H54 (cell line): Measurements from ENCODE around the gene MMP23B.
A peak's percentile ranks its signal among the peaks of the same experiment; 100 is the strongest.

Experiments
- DNase-seq: peaks from one replicate; pipeline ENCODE4 v3.0.0; 2011; ENCODE audit warnings: low spot score, mixed read lengths; ENCODE audit not compliant: insufficient read length
- FAIRE-seq: peaks from 3 replicates; lab custom pipeline; 2011; peaks lifted over from hg19 to GRCh38; lab: Jason Lieb, UNC
- POLR2A ChIP-seq: IDR thresholded peaks from 2 replicates; pipeline ENCODE4 v1.6.1; 2011; ENCODE audit warnings: low read depth, mild to moderate bottlenecking, low read length

Gene MMP23B

GRCh38 chr1:1609822-1610485 is 22.0 kb upstream of the MMP23B start:
- FAIRE-seq (no peak), DNase-seq (no peak)
- no peak for TF ChIP-seq POLR2A

GRCh38 chr1:1610796-1611195 is 21.2 kb upstream of the MMP23B start:
- no peak for DNase-seq
- TF ChIP-seq POLR2A, result no peak
- no peak for FAIRE-seq

GRCh38 chr1:1612104-1612400 is 19.9 kb upstream of the MMP23B start:
- no peak for FAIRE-seq
- DNase-seq, result no peak
- no peak for TF ChIP-seq POLR2A

GRCh38 chr1:1613509-1614082 is 18.4 kb upstream of the MMP23B start:
- DNase-seq (no peak), FAIRE-seq (no peak)

GRCh38 chr1:1614204-1614953 is 17.6 kb upstream of the MMP23B start:
- no peak for TF ChIP-seq POLR2A
- DNase-seq (no peak), FAIRE-seq (no peak)

More at GRCh38 chr1:1613509-1614082, 18.4 kb upstream of the MMP23B start:
- no peak for TF ChIP-seq POLR2A

- no peak for FAIRE-seq
- TF ChIP-seq POLR2A, result no peak
Measured at GRCh38 chr1:1614954-1615255, 17.1 kb upstream of the MMP23B start.

GRCh38 chr1:1615256-1616044 is 16.5 kb upstream of the MMP23B start, which contains the start of gene MIB2:
Gene MIB2, plus strand, starts transcription at chr1:1615500. Its CDS starts 7,953 bp downstream, at chr1:1623453.
- DNase-seq, result peak; percentile 99
- peak; percentile 75 for TF ChIP-seq POLR2A
- FAIRE-seq, result no peak

More at GRCh38 chr1:1614954-1615255, 17.1 kb upstream of the MMP23B start:
- DNase-seq, result no peak

GRCh38 chr1:1616045-1616790 is 15.8 kb upstream of the MMP23B start:
- no peak for DNase-seq
- no peak for TF ChIP-seq POLR2A
- FAIRE-seq, result no peak

GRCh38 chr1:1616838-1617237 is 15.1 kb upstream of the MMP23B start:
- FAIRE-seq (no peak), DNase-seq (no peak)
- TF ChIP-seq POLR2A, result no peak

- no peak for DNase-seq
- TF ChIP-seq POLR2A, result no peak
- FAIRE-seq, result no peak
Measured at GRCh38 chr1:1617516-1617915, 14.5 kb upstream of the MMP23B start.

GRCh38 chr1:1617925-1618324 is 14.0 kb upstream of the MMP23B start:
- DNase-seq (no peak), FAIRE-seq (no peak)

GRCh38 chr1:1618396-1619068 is 13.4 kb upstream of the MMP23B start:
- FAIRE-seq (no peak), DNase-seq (no peak)
- TF ChIP-seq POLR2A, result no peak

More at GRCh38 chr1:1617925-1618324, 14.0 kb upstream of the MMP23B start:
- TF ChIP-seq POLR2A, result no peak

GRCh38 chr1:1619917-1620361 is 12.0 kb upstream of the MMP23B start:
- DNase-seq, result no peak
- no peak for TF ChIP-seq POLR2A
- FAIRE-seq, result no peak
